Measurements from ENCODE around the gene POLR1G.

POLR1G gene

GRCh38 chr19:45406226-45407090 lies at the start of gene POLR1G:
POLR1G (plus strand) TSS chr19:45406644; CDS start chr19:45406697, 53 bp downstream.
- peak; percentile 97 for DNase-seq

GRCh38 chr19:45356760-45357444 lies 49.5 kb upstream of the POLR1G start:
- no peak for DNase-seq

GRCh38 chr19:45357445-45357783 lies 49.0 kb upstream of the POLR1G start:
- DNase-seq = no peak

GRCh38 chr19:45358213-45358792 lies 48.1 kb upstream of the POLR1G start:
- no peak for DNase-seq

- no peak for DNase-seq
Measured at GRCh38 chr19:45361608-45362007, 44.8 kb upstream of the POLR1G start.

GRCh38 chr19:45362291-45362690 lies 44.2 kb upstream of the POLR1G start:
- DNase-seq = no peak

GRCh38 chr19:45363861-45364459 lies 42.5 kb upstream of the POLR1G start:
- no peak for DNase-seq

GRCh38 chr19:45364696-45365095 lies 41.7 kb upstream of the POLR1G start:
- no peak for DNase-seq

GRCh38 chr19:45368127-45368526 lies 38.3 kb upstream of the POLR1G start:
- DNase-seq = no peak

- DNase-seq = no peak
Measured at GRCh38 chr19:45368737-45369340, 37.6 kb upstream of the POLR1G start.

- peak; percentile 99 for DNase-seq
Measured at GRCh38 chr19:45370410-45371204, 35.8 kb upstream of the POLR1G start, which contains the start of gene ERCC2. ERCC2 (minus strand) TSS chr19:45370573; CDS start chr19:45370540, 33 bp downstream.

- DNase-seq = no peak
Measured at GRCh38 chr19:45376045-45376724, 30.3 kb upstream of the POLR1G start.

GRCh38 chr19:45380107-45380506 lies 26.3 kb upstream of the POLR1G start:
- DNase-seq = no peak

GRCh38 chr19:45382426-45382825 lies 24.0 kb upstream of the POLR1G start:
- DNase-seq = no peak

GRCh38 chr19:45385392-45386221 lies 20.8 kb upstream of the POLR1G start:
- DNase-seq = no peak

- DNase-seq = peak; percentile 68
Measured at GRCh38 chr19:45391346-45391745, 15.1 kb upstream of the POLR1G start.

- no peak for DNase-seq
Measured at GRCh38 chr19:45391871-45392665, 14.4 kb upstream of the POLR1G start.

- no peak for DNase-seq
Measured at GRCh38 chr19:45395821-45396617, 10.4 kb upstream of the POLR1G start.

- DNase-seq = no peak
Measured at GRCh38 chr19:45400192-45400591, 6.3 kb upstream of the POLR1G start.
